Kidney (tissue), 14 donors: ENCODE measurements around the gene NUDT16. TPM values are rescaled to one million over a fixed set of nuclear protein-coding genes. Genes with fewer than 3 reads are reported as not detected.

ENCODE experiments used
- DNase-seq, 5 donors: peaks; one replicate each; pipeline ENCODE4 v3.0.0-alpha.2; 2013 to 2020
- FAIRE-seq: peaks from 2 replicates; lab custom pipeline; 2012; peaks lifted over from hg19 to GRCh38; lab: Jason Lieb, UNC
- H3K27ac ChIP-seq, 2 donors: one replicate each; pipeline ENCODE4 v1.7.0; 2013; ENCODE audit warnings: low read depth in 2 of 2, low read length in 2 of 2, inconsistent platforms in 1 of 2
- H3K27me3 ChIP-seq: one replicate; pipeline ENCODE4 v1.7.1; 2013; ENCODE audit warnings: low read length, inconsistent platforms; ENCODE audit not compliant: control insufficient read depth, insufficient read depth
- H3K36me3 ChIP-seq, 3 donors: one replicate each; pipeline versions ENCODE4 v1.7.0 to v1.7.1; 2013; ENCODE audit warnings: low read length in 3 of 3, control low read depth in 1 of 3, inconsistent platforms in 1 of 3; ENCODE audit not compliant: insufficient read depth in 3 of 3, control insufficient read depth in 2 of 3
- H3K4me1 ChIP-seq, 3 donors: one replicate each; pipeline versions ENCODE4 v1.7.0 to v1.7.1; 2013; ENCODE audit warnings: low read length in 3 of 3, inconsistent platforms in 1 of 3, low read depth in 1 of 3; ENCODE audit not compliant: control insufficient read depth in 2 of 3, insufficient read depth in 2 of 3
- H3K4me3 ChIP-seq, 3 donors: one replicate each; pipeline versions ENCODE4 v1.7.0 to v1.8.1; 2013; ENCODE audit warnings: low read length in 3 of 3, control low read depth in 1 of 3, inconsistent platforms in 1 of 3
- H3K9ac ChIP-seq, 3 donors: one replicate each; pipeline versions ENCODE4 v1.7.0 to v1.7.1; 2013; ENCODE audit warnings: low read length in 3 of 3, control low read depth in 1 of 3, inconsistent platforms in 1 of 3
- H3K9me3 ChIP-seq, 3 donors: one replicate each; pipeline versions ENCODE4 v1.7.0 to v1.7.1; 2013; ENCODE audit warnings: low read length in 3 of 3, control low read depth in 1 of 3, inconsistent platforms in 1 of 3; ENCODE audit not compliant: control insufficient read depth in 2 of 3, insufficient read depth in 1 of 3
- CTCF ChIP-seq: IDR thresholded peaks from 3 replicates; pipeline ENCODE4 v1.5.1; 2012; ENCODE audit warnings: mild to moderate bottlenecking, moderate library complexity, borderline replicate concordance; ENCODE audit not compliant: insufficient read depth; ENCODE audit errors: extremely low read depth
- intact Hi-C: fragments of 100-400 bp; cut with DNase I; formaldehyde crosslinking; loops from one replicate; pipeline ENCODE4 v1.11.1; 2022
- polyA plus RNA-seq: library from polyadenylated mRNA; stranded (reverse); fragments of 350-450 nt; fragmentation: Illumina TruSeq; extraction: RNeasy Lipid Tissue Mini Kit (QIAGEN cat#74804); gene quantifications from one replicate; pipeline ENCODE4 v1.2.3, GENCODE V29; 2014; ENCODE audit warnings: low read depth, low replicate concordance; ENCODE audit not compliant: insufficient read depth
- total RNA-seq: library from RNA; stranded (reverse); fragmentation: NEBNext Ultra II Directional; extraction: Animal tissue kit (Norgen Biotek cat#: 25700); gene quantifications from one replicate; pipeline ENCODE4 v1.2.1, GENCODE V29; 2021
- donor health status: control.
- donor health status: control.
- donor health status: control.
- donor health status: control.
- donor health status: control.
- donor health status: DM: yes; HTN: yes; CAD: no.
- donor health status: Normal renal cell carcinoma (clear cell type).

NUDT16 gene
- total and polyA plus RNA-seq, 2 donors from 2014 or later = 40.1 to 43.2 TPM

DNA sequence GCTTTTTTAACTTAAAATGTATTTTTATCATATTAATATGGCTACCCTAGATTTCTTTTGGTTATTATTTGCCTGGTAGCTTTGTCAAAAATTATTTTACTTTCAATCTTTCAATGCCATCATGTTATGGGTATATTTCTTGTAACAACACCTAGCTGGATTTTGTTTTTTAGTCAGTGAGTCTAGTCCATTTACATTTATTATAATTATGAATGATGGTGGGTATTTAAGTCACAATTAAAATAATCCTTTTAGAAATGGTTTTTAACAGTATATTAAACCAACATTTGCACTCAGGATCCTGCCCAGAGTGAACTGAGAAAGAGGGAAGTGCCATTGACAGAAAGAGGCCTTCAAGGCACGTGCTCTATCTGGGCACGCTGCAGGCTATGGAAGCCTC lies 39.8 kb upstream of the NUDT16 start:
- Histone ChIP-seq H3K36me3 (no peaks in the 10 kb centered on the region), H3K9ac (no peak overlapping the region), H3K9me3 (peaks cover 0 to 4% (median 0%) of the 10 kb centered on the region in 3 donors), H3K4me3 (no peak overlapping the region), H3K4me1 (no peaks in the 10 kb centered on the region), H3K27me3 (no peaks in the 10 kb centered on the region), H3K27ac (no peak overlapping the region)
- no peak for FAIRE-seq
- no peak for TF ChIP-seq CTCF
- intact Hi-C loops = no loop called here
- no peak for DNase-seq

GRCh38 chr3:131348911-131349310 lies 32.7 kb upstream of the NUDT16 start:
- DNase-seq = no peak
- H3K9me3 ChIP-seq = no peaks in the 10 kb centered on the region
- peaks cover 0 to 6% (median 0%) of the 10 kb centered on the region in 3 donors for H3K4me1 ChIP-seq

DNA sequence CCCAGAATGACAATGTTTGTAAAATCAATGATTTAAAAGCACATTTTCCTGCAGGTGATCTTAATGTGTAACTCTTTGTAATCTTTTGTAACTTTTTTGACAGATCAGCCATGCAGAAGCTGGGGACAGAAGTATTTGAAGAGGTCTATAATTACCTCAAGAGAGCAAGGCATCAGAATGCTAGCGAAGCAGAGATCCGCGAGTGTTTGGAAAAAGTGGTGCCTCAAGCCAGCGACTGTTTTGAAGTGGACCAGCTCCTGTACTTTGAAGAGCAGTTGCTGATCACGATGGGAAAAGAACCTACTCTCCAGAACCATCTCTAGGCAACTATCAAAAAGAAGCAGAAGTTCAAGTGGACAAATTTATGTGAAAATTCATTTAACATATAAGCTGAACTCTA lies 32.1 kb upstream of the NUDT16 start:
- no peaks in the 10 kb centered on the region for H3K36me3 ChIP-seq
- H3K4me1 ChIP-seq = peaks cover 0 to 9% (median 0%) of the 10 kb centered on the region in 3 donors
- no peak for TF ChIP-seq CTCF
- no peaks in the 10 kb centered on the region for H3K9me3 ChIP-seq
- no peak overlapping the region for H3K4me3 ChIP-seq
- FAIRE-seq (no peak), DNase-seq (no peak)
- no peak overlapping the region for H3K27ac ChIP-seq
- intact Hi-C loops = no loop called here
- no peaks in the 10 kb centered on the region for H3K27me3 ChIP-seq
- no peak overlapping the region for H3K9ac ChIP-seq

More at GRCh38 chr3:131348911-131349310, 32.7 kb upstream of the NUDT16 start:
- no peaks in the 10 kb centered on the region for H3K27me3 ChIP-seq
- intact Hi-C loops = no loop called here
- no peak overlapping the region for H3K9ac ChIP-seq
- H3K36me3 ChIP-seq = no peaks in the 10 kb centered on the region
- no peak overlapping the region for H3K27ac ChIP-seq
- no peak overlapping the region for H3K4me3 ChIP-seq
- TF ChIP-seq CTCF = no peak
- no peak for FAIRE-seq

- Histone ChIP-seq H3K4me1 (peaks cover 0 to 9% (median 0%) of the 10 kb centered on the region in 3 donors), H3K36me3 (no peaks in the 10 kb centered on the region), H3K4me3 (peak overlapping the region in 1 of 3 donors; percentile 3), H3K27me3 (no peaks in the 10 kb centered on the region), H3K9me3 (no peaks in the 10 kb centered on the region), H3K9ac (no peak overlapping the region), H3K27ac (no peak overlapping the region)
- intact Hi-C loops = no loop called here
- no peak for TF ChIP-seq CTCF
- no peak for FAIRE-seq
- no peak for DNase-seq
Measured at GRCh38 chr3:131349946-131350347, 31.6 kb upstream of the NUDT16 start.
